ENCODE results near the gene PLA2G4F.

GRCh38 chr15:42106288-42106687 lies 50.1 kb downstream of the PLA2G4F start:
- no peak for TF ChIP-seq CTCF (IDR thresholded peaks at IDR 0.05)
- no peak for TF ChIP-seq POLR2AphosphoS5 (IDR thresholded peaks at IDR 0.05; ENCODE audit: insufficient read depth in 1 of 2, low read depth in 1 of 2)
- no peak for TF ChIP-seq POLR2A (IDR thresholded peaks at IDR 0.05)
